ENCODE measurements around the gene DAB2IP. TPM values are rescaled to one million over a fixed set of nuclear protein-coding genes. Genes with fewer than 3 reads are reported as not detected.
A peak's percentile ranks its signal among the peaks of the same experiment; 100 is the strongest.

The DAB2IP gene
- polyA plus RNA-seq, 1 experiment: 20.4 TPM

GRCh38 chr9:121607434-121608167 is 43.8 kb upstream of the DAB2IP start:
- ChIA-PET CTCF (no interaction called here), POLR2A (no interaction called here)
- no peak for TF ChIP-seq CTCF (IDR thresholded peaks at IDR 0.05; ENCODE audit: low read depth, low read length)
- H3K27ac ChIP-seq (ENCODE audit: low read depth, low read length): no peak overlapping the region
- H3K4me3 ChIP-seq (ENCODE audit: low read depth, low read length): no peak overlapping the region
- no peaks in the 10 kb centered on the region for H3K9me3 ChIP-seq (ENCODE audit: control insufficient read depth, insufficient read depth, low read length)
- DNase-seq (ENCODE audit: low read depth, low spot score): no peak
- no peaks in the 10 kb centered on the region for H3K27me3 ChIP-seq (ENCODE audit: control insufficient read depth, insufficient read depth, low read length)

GRCh38 chr9:121608168-121608853 is 43.1 kb upstream of the DAB2IP start:
- no peak for DNase-seq (ENCODE audit: low read depth, low spot score)
- CTCF ChIA-PET: interaction anchor here (1.9 kb wide), 1 partner anchor 62 kb away, joined by 5 read pairs; no protein-coding TSS in a partner anchor
- Histone ChIP-seq H3K27me3 (ENCODE audit: control insufficient read depth, insufficient read depth, low read length) (no peaks in the 10 kb centered on the region), H3K4me3 (ENCODE audit: low read depth, low read length) (no peak overlapping the region), H3K9me3 (ENCODE audit: control insufficient read depth, insufficient read depth, low read length) (no peaks in the 10 kb centered on the region), H3K27ac (ENCODE audit: low read depth, low read length) (no peak overlapping the region)
- no peak for TF ChIP-seq CTCF (IDR thresholded peaks at IDR 0.05; ENCODE audit: low read depth, low read length)
- POLR2A ChIA-PET: no interaction called here

- POLR2A ChIA-PET: interaction anchor here (0.6 to 0.8 kb wide), 2 partner anchors 44 to 765 kb away, joined by 3 read pairs; no protein-coding TSS in a partner anchor
These were observed 41.4 kb upstream of the DAB2IP start for GRCh38 chr9:121609822-121610637.

GRCh38 chr9:121610638-121610953 is 40.8 kb upstream of the DAB2IP start:
- Histone ChIP-seq H3K9me3 (ENCODE audit: control insufficient read depth, insufficient read depth, low read length) (no peaks in the 10 kb centered on the region), H3K27ac (ENCODE audit: low read depth, low read length) (no peak overlapping the region), H3K27me3 (ENCODE audit: control insufficient read depth, insufficient read depth, low read length) (no peaks in the 10 kb centered on the region), H3K4me3 (ENCODE audit: low read depth, low read length) (no peak overlapping the region)
- ChIA-PET CTCF (interaction anchor here (1.1 to 1.4 kb wide), 5 partner anchors 10 to 489 kb away, joined by 3 to 10 read pairs (median 4); no protein-coding TSS in a partner anchor), POLR2A (no interaction called here)
- DNase-seq (ENCODE audit: low read depth, low spot score): no peak
- no peak for TF ChIP-seq CTCF (IDR thresholded peaks at IDR 0.05; ENCODE audit: low read depth, low read length)

More at GRCh38 chr9:121609822-121610637, 41.4 kb upstream of the DAB2IP start:
- CTCF ChIA-PET: interaction anchor here (1.0 to 1.9 kb wide), 8 partner anchors 11 to 489 kb away, joined by 3 to 10 read pairs (median 4); no protein-coding TSS in a partner anchor
- TF ChIP-seq CTCF (IDR thresholded peaks at IDR 0.05; ENCODE audit: low read depth, low read length): no peak
- Histone ChIP-seq H3K4me3 (ENCODE audit: low read depth, low read length) (no peak overlapping the region), H3K27ac (ENCODE audit: low read depth, low read length) (no peak overlapping the region), H3K27me3 (ENCODE audit: control insufficient read depth, insufficient read depth, low read length) (no peaks in the 10 kb centered on the region), H3K9me3 (ENCODE audit: control insufficient read depth, insufficient read depth, low read length) (no peaks in the 10 kb centered on the region)
- peak; percentile 55 for DNase-seq (ENCODE audit: low read depth, low spot score)
